MM.1S (cell line): ENCODE results near the gene SLIT3.

Experiments
- DNase-seq: peaks from one replicate; pipeline ENCODE4 v3.0.0-alpha.2; 2015
- H2AFZ ChIP-seq: fragments of 300-600 bp; sonication (generic); 2 replicates; pipeline ENCODE4 v1.6.0; 2016; ENCODE audit warnings: antibody characterized with exemption, low read length
- H3F3A ChIP-seq: fragments of 300-600 bp; sonication (generic); 2 replicates; pipeline ENCODE4 v1.6.1; 2016; ENCODE audit warnings: mild to moderate bottlenecking, antibody characterized with exemption, low read length, moderate library complexity, mixed read lengths; ENCODE audit not compliant: insufficient read depth
- H3K27ac ChIP-seq: fragments of 300-600 bp; sonication (generic); 2 replicates; pipeline ENCODE4 v1.5.1; 2016; ENCODE audit warnings: mild to moderate bottlenecking, low read length
- H3K27me3 ChIP-seq: fragments of 300-600 bp; sonication (generic); replicated peaks from 2 replicates; pipeline ENCODE4 v1.6.0; 2016; ENCODE audit warnings: low read length; ENCODE audit not compliant: insufficient read depth
- H3K36me3 ChIP-seq: fragments of 300-600 bp; sonication (generic); replicated peaks from 2 replicates; pipeline ENCODE4 v1.6.1; 2016; ENCODE audit warnings: mild to moderate bottlenecking, low read length, mixed read lengths; ENCODE audit not compliant: insufficient read depth
- H3K4me1 ChIP-seq: fragments of 300-600 bp; sonication (generic); 2 replicates; pipeline ENCODE4 v1.6.1; 2016; ENCODE audit warnings: low read length, mixed read lengths
- H3K4me2 ChIP-seq: fragments of 300-600 bp; sonication (generic); 2 replicates; pipeline ENCODE4 v1.6.0; 2016; ENCODE audit warnings: low read depth, low read length
- H3K4me3 ChIP-seq: fragments of 300-600 bp; sonication (generic); 2 replicates; pipeline ENCODE4 v1.5.1; 2016; ENCODE audit warnings: low read length, mixed read lengths
- H3K79me2 ChIP-seq: fragments of 300-600 bp; sonication (generic); 2 replicates; pipeline ENCODE4 v1.6.1; 2016; ENCODE audit warnings: mixed run types, low read length, mixed read lengths
- H3K9ac ChIP-seq: fragments of 300-600 bp; sonication (generic); 2 replicates; pipeline ENCODE4 v1.6.1; 2016; ENCODE audit warnings: low read length, mixed read lengths
- H3K9me2 ChIP-seq: fragments of 300-600 bp; sonication (generic); replicated peaks from 2 replicates; pipeline ENCODE4 v1.6.1; 2016; ENCODE audit warnings: mild to moderate bottlenecking, low read length, mixed read lengths; ENCODE audit not compliant: insufficient read depth
- H3K9me3 ChIP-seq: fragments of 300-600 bp; sonication (generic); replicated peaks from 2 replicates; pipeline ENCODE4 v1.6.1; 2016; ENCODE audit warnings: mild to moderate bottlenecking, low read length, mixed read lengths; ENCODE audit not compliant: insufficient read depth
- H4K20me1 ChIP-seq: fragments of 300-600 bp; sonication (generic); 2 replicates; pipeline ENCODE4 v1.6.1; 2016; ENCODE audit warnings: mild to moderate bottlenecking, low read length, moderate library complexity, mixed read lengths; ENCODE audit not compliant: insufficient read depth
- CTCF ChIP-seq: fragments of 300-600 bp; sonication (generic); IDR thresholded peaks from 2 replicates; pipeline ENCODE4 v1.5.1; 2016; ENCODE audit warnings: antibody characterized with exemption, low read length, mixed read lengths
- EZH2 ChIP-seq: fragments of 300-600 bp; sonication (generic); optimal IDR thresholded peaks from 2 replicates; pipeline ENCODE3; 2017; ENCODE audit warnings: low read depth, mild to moderate bottlenecking, antibody characterized with exemption, low read length, mixed read lengths
- EZH2phosphoT487 ChIP-seq: fragments of 300-600 bp; sonication (generic); IDR thresholded peaks from 2 replicates; pipeline ENCODE4 v1.6.1; 2018; ENCODE audit warnings: antibody characterized with exemption, low read length

Gene SLIT3

GRCh38 chr5:169328401-169328800 is 27.5 kb upstream of the SLIT3 start:
- Histone ChIP-seq H4K20me1 (no peaks in the 10 kb centered on the region), H3K27me3 (no peaks in the 10 kb centered on the region), H3K4me3 (no peak overlapping the region), H2AFZ (no peak overlapping the region), H3K79me2 (no peaks in the 10 kb centered on the region), H3K4me1 (no peaks in the 10 kb centered on the region), H3K9ac (no peak overlapping the region), H3K27ac (no peak overlapping the region), H3K9me2 (no peaks in the 10 kb centered on the region), H3K4me2 (no peak overlapping the region), H3K9me3 (no peaks in the 10 kb centered on the region), H3K36me3 (no peaks in the 10 kb centered on the region), H3F3A (no peaks in the 10 kb centered on the region)
- no peak for DNase-seq
- no peak for TF ChIP-seq EZH2phosphoT487
- no peak for TF ChIP-seq CTCF
- TF ChIP-seq EZH2: no peak

GRCh38 chr5:169325273-169325672 is 24.3 kb upstream of the SLIT3 start:
- no peak overlapping the region for H3K9ac ChIP-seq
- H4K20me1 ChIP-seq: no peaks in the 10 kb centered on the region
- H3K79me2 ChIP-seq: no peaks in the 10 kb centered on the region
- H3F3A ChIP-seq: no peaks in the 10 kb centered on the region
- H3K4me3 ChIP-seq: no peak overlapping the region; the same call in 1 of the 2 replicates
- H2AFZ ChIP-seq: peak overlapping the region; percentile 32
- H3K27ac ChIP-seq: no peak overlapping the region
- no peaks in the 10 kb centered on the region for H3K9me3 ChIP-seq
- no peaks in the 10 kb centered on the region for H3K9me2 ChIP-seq
- peak overlapping the region; percentile 6; the same call in 1 of the 2 replicates for H3K4me2 ChIP-seq
- DNase-seq: peak; percentile 52
- H3K27me3 ChIP-seq: no peaks in the 10 kb centered on the region
- H3K36me3 ChIP-seq: no peaks in the 10 kb centered on the region
- H3K4me1 ChIP-seq: no peaks in the 10 kb centered on the region
- TF ChIP-seq EZH2 (no peak), CTCF (no peak), EZH2phosphoT487 (no peak)

- no peaks in the 10 kb centered on the region for H4K20me1 ChIP-seq
- H3K4me2 ChIP-seq: no peak overlapping the region
- H3K9me3 ChIP-seq: no peaks in the 10 kb centered on the region
- no peak overlapping the region for H3K4me3 ChIP-seq
- no peak for DNase-seq
- H3F3A ChIP-seq: no peaks in the 10 kb centered on the region
- no peak overlapping the region for H3K9ac ChIP-seq
- no peak overlapping the region for H3K27ac ChIP-seq
- no peaks in the 10 kb centered on the region for H3K79me2 ChIP-seq
- H3K36me3 ChIP-seq: no peaks in the 10 kb centered on the region
- no peaks in the 10 kb centered on the region for H3K4me1 ChIP-seq
- TF ChIP-seq EZH2phosphoT487 (no peak), EZH2 (no peak), CTCF (no peak)
- no peaks in the 10 kb centered on the region for H3K9me2 ChIP-seq
- H2AFZ ChIP-seq: no peak overlapping the region
- no peaks in the 10 kb centered on the region for H3K27me3 ChIP-seq
Measured at GRCh38 chr5:169318556-169318955, 17.6 kb upstream of the SLIT3 start.
